NK-92 (cell line): ENCODE data around the gene ZNF200.
"Not testable (repeated sequence)": the region's sequence is repeated elsewhere in the genome, so short reads cannot be mapped to it uniquely, and the experiment has no call there.

Source experiments
- DNase-seq: peaks from one replicate; lab custom pipeline; 2025; ENCODE audit not compliant: unreplicated experiment; lab: John Stamatoyannopoulos, UW

The ZNF200 gene

GRCh38 chr16:3202903-3203539, 31.9 kb downstream of the ZNF200 start:
- no peak for DNase-seq

- no peak for DNase-seq
Observed at GRCh38 chr16:3198334-3199072, 36.5 kb downstream of the ZNF200 start.

GRCh38 chr16:3197694-3198333, 37.1 kb downstream of the ZNF200 start:
- DNase-seq: not testable (repeated sequence)

- DNase-seq: no peak
Observed at GRCh38 chr16:3195975-3196374, 39.0 kb downstream of the ZNF200 start.

GRCh38 chr16:3194792-3195191, 40.2 kb downstream of the ZNF200 start:
- DNase-seq: no peak

GRCh38 chr16:3193221-3194212, 41.4 kb downstream of the ZNF200 start:
- no peak for DNase-seq

GRCh38 chr16:3192476-3193019, 42.4 kb downstream of the ZNF200 start:
- no peak for DNase-seq

GRCh38 chr16:3190949-3191353, 44.0 kb downstream of the ZNF200 start:
- DNase-seq: no peak

- no peak for DNase-seq
Observed at GRCh38 chr16:3189869-3190268, 45.1 kb downstream of the ZNF200 start.

- no peak for DNase-seq
Observed at GRCh38 chr16:3188925-3189825, 45.8 kb downstream of the ZNF200 start.

GRCh38 chr16:3188675-3188924, 46.4 kb downstream of the ZNF200 start:
- no peak for DNase-seq

GRCh38 chr16:3187798-3188674, 46.9 kb downstream of the ZNF200 start, which contains the start of gene OR1F1:
TSS of gene OR1F1 (plus strand) at chr16:3188204.
- no peak for DNase-seq

GRCh38 chr16:3186946-3187690, 47.8 kb downstream of the ZNF200 start:
- DNase-seq: no peak

- DNase-seq: no peak
Observed at GRCh38 chr16:3183445-3184139, 51.4 kb downstream of the ZNF200 start.

- DNase-seq: no peak
Observed at GRCh38 chr16:3182608-3183444, 52.1 kb downstream of the ZNF200 start.

GRCh38 chr16:3182293-3182607, 52.7 kb downstream of the ZNF200 start:
- DNase-seq: not testable (repeated sequence)

- DNase-seq: no peak
Observed at GRCh38 chr16:3180445-3180878, 54.5 kb downstream of the ZNF200 start.
